ENCODE results near the gene FAM13A.

DNA sequence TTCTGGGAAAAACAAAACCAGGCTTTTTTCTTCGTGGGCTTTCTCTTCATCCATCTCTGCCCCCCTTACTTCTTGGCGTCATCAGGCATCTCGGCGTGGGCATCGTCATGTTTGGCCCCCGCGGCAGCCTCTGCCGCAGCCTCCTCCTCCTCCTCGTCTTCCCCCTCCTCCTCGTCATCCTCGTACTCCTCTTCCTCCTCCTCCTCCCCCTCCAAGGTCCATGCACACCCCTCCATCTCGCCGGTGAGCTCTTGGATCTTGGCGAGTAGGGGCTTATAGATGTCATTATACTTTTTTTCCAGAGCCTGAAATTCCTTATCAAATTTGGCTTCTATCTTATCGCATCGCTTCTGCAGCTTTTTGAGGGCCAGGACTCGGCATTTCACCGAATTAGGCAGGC, 359.8 kb downstream of the FAM13A start:
- TF ChIP-seq, protein P1, sequence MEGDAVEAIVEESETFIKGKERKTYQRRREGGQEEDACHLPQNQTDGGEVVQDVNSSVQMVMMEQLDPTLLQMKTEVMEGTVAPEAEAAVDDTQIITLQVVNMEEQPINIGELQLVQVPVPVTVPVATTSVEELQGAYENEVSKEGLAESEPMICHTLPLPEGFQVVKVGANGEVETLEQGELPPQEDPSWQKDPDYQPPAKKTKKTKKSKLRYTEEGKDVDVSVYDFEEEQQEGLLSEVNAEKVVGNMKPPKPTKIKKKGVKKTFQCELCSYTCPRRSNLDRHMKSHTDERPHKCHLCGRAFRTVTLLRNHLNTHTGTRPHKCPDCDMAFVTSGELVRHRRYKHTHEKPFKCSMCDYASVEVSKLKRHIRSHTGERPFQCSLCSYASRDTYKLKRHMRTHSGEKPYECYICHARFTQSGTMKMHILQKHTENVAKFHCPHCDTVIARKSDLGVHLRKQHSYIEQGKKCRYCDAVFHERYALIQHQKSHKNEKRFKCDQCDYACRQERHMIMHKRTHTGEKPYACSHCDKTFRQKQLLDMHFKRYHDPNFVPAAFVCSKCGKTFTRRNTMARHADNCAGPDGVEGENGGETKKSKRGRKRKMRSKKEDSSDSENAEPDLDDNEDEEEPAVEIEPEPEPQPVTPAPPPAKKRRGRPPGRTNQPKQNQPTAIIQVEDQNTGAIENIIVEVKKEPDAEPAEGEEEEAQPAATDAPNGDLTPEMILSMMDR (IDR thresholded peaks at IDR 0.05) = no peak
- no peak for TF ChIP-seq POLR2A (IDR thresholded peaks at IDR 0.05)
